ENCODE data around the gene CMTM4.
A peak's percentile ranks its signal among the peaks of the same experiment; 100 is the strongest.
"Not testable (repeated sequence)": the region's sequence is repeated elsewhere in the genome, so short reads cannot be mapped to it uniquely, and the experiment has no call there.

CMTM4 gene

DNA sequence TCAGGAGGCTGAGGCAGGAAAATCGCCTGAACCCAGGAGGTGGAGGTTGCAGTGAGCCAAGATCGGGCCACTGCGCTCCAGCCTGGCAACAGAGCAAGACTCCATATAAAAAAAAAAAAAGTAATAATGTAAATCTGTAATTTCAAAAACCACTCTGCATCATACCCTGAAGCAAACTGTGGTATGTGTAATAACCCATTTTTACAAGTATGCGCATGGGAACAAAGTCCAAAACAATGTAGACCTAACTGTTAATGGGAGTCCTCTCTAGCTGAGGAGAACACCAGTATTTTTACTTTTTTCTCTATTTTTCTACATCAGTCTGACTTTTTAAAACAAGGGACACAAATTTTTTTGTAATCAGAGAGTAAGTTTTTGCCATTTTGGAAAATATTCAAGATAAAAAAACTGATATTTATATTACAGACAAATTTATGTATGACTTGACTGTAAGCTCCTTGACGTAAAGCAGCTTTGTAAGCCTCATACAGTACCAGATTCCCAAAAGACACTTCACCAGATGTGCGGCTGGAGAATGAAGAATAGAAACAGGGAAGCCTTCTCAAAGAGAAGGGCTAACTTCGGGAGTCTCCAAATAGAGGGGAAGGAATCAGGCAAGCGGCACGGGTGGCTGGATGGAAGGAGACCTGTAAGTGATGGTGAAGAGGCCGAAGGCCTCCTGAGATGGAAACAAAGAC, 25.7 kb downstream of the CMTM4 start:
- DNase-seq, result no peak

GRCh38 chr16:66668777-66669444, 27.6 kb downstream of the CMTM4 start:
- DNase-seq, result no peak

DNA sequence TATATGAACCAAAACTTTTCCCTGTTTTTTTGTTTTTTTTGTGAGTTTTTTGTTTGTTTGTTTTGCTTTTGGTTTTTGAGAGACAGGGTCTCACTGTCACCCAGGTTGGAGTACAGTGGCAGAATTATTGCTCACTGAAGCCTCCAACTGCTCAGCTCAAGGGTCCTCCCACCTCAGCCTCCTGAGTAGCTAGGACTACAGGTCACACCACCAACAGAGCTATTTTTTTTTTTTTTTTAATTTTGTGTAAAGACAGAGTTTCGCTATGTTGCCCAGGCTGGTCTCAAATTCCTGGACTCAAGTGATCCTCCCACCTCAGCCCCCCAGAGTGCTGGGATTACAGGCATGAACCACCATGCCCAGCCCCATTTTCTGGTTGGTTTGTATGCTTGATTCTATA, 28.6 kb downstream of the CMTM4 start:
- no peak for DNase-seq

GRCh38 chr16:66662445-66663194, 33.9 kb downstream of the CMTM4 start:
- no peak for DNase-seq

GRCh38 chr16:66661671-66662346, 34.7 kb downstream of the CMTM4 start:
- DNase-seq, result not testable (repeated sequence)

DNA sequence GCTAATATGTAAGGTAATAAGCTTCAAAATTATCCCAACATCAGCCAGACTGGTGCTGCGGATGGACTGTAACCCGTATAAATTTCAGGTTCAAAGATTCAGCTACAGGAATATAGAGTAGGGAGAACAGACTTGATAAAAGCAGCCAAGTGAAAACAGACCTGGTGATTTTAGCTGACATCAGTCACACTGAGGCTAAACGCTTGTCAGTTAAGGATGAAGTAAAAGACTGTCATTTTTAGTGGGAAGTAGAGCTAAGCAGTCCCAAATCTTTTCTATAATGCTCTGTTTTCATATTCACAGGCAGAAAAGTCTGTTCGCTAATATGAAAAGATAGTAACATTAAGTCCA, 35.4 kb downstream of the CMTM4 start:
- DNase-seq, result no peak

DNA sequence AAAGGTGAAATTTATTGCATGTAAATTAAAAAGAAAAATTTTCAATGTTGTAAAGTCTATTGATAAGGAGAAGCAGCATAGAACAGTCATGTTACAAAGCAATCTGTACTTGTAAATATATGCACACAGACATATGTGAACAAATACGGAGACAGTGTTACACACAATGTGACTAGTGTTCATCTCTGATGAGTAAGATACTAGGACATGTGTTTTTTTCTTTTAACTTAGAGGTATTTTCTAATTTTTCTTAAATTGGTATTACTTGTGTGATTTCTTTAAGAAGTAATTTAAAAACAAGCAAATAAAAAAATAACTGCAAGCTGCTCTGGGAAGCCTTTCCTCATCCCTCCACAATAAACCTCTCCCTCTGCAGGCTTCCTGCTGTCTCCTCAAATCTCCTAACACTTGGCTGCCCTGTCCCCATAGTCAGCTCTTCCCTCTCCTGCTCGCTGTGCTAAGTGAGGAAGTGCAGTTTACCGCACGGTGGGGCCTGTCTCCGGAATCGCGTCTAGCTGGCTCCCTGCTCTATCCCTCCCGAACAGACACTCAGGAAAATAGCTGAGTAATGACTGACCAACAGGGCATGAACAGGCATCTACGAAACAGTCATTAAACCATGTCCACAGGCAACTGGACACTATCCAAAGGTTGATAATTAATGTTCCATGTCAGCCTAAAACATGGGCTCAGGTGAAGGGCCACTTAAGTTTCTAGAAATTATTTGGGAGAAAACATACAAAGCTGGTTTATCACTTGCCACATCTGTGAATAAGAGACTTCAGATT, 35.9 kb downstream of the CMTM4 start:
- no peak for DNase-seq

- no peak for DNase-seq
These were observed 37.7 kb downstream of the CMTM4 start for GRCh38 chr16:66658860-66659190.

DNA sequence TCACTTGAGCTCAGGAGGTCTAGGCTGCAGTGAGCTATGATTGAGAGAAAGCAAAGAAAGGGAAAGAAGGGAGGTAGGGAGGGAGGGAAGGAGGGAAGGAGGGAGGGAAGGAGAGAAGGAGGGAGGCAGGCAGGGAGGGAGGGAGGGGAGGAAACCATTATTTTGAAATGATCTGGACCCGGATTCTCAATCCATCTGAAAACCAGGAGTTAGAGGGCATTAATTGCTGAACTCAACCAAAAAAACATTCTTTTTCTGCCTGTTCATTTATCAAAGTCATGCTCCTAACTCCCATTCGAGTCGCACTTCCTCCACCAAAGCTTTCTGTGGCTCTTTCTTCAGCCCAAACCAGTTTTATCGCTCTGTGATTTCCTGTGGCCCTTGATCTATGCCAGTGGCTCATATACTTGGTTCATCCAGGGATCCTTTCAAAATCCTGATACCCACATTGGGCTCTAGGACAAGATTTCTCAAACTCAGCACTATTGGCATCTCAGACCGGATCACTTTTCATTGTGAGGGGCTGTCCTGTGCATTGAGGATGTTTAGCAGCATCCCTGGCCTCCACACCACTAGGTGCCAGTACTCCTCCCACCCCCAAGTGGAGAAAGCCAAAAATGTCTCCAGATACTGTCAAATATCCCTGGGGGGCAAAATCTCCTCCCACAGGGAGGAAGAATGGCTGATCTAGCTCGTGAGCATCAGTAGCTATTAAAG, 38.2 kb downstream of the CMTM4 start:
- DNase-seq, result no peak

GRCh38 chr16:66656547-66656946, 40.0 kb downstream of the CMTM4 start:
- no peak for DNase-seq

- no peak for DNase-seq
These were observed 42.8 kb downstream of the CMTM4 start for GRCh38 chr16:66653581-66654350.

DNA sequence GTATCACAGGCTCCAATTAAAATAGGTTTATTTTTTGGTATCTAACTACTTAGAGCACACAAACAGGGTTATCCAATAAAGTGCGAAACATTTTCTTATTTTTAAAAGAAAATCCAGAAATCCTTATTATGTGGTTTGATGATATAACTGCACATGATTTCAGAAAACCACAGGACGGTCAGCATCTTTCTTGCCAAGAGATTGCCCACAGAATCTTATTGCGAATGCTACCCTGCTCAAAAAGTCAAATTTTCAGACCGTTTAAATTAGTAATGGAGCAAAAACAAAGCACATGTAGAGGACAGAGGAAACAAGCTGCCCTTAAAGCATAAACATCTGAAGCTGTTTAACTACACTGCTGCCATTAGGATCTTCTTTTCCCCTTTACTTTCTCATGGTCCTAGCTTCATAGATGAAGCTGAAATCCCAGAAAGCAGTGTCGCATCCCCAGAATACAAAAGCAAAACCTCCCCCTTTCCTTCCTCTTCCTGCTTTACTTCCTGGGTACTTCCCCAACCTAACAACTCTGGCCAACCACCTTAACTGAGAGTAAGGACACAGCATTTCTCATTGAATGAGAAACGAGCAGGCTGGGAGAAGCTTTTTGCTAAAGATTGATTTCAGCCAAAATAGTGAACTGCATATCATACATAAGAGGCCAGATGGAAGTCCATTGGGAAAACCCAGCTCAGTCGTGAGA, 43.7 kb downstream of the CMTM4 start:
- no peak for DNase-seq

- no peak for DNase-seq
These were observed 44.6 kb downstream of the CMTM4 start for GRCh38 chr16:66651965-66652364.

DNA sequence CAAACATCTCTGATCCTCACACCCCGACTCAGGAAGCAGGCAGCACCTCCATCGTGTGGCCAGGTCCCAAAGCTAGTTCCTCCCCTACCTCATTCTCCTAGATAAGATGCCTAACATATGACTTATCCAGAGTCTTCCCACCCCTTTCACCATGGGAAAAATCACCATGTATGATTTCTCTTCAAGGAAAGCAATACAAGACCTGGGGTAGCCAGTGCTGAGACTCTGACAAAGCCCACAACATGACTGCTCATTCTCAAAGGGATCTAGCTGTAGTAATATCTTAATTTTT, 45.1 kb downstream of the CMTM4 start:
- DNase-seq, result no peak

- peak; percentile 41 to 80 (median 63) for DNase-seq
These were observed 45.7 kb downstream of the CMTM4 start for GRCh38 chr16:66650707-66651473.

DNA sequence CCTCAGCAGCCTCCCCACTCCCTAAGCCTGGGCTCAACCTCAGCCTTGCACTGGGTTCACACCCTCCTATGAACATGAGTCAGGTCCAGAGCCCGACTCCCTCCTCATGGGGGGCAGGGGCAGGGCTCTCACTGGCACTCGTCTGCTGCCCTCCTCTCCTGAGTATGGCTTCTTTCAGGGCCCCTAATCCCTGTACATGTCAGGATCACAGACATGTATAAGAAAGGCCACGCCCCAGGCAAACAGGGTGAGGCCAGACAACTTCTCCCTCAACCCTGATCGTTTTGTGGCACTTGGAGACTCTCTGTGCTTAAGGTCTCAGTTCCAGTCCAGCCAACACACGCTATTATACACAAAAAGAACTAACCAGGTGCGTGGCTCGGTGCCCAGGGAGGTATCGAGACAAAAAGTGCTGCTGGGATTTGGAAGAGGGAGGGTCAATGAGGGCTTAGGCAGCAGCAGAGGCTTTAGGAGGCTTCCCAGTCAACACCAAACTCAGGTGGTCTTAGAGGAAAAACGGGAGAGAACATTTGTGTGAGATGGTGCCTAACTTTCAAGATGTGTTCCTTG, 46.8 kb downstream of the CMTM4 start:
- DNase-seq, result no peak

- DNase-seq, result no peak
These were observed 47.4 kb downstream of the CMTM4 start for GRCh38 chr16:66649167-66649566.

DNA sequence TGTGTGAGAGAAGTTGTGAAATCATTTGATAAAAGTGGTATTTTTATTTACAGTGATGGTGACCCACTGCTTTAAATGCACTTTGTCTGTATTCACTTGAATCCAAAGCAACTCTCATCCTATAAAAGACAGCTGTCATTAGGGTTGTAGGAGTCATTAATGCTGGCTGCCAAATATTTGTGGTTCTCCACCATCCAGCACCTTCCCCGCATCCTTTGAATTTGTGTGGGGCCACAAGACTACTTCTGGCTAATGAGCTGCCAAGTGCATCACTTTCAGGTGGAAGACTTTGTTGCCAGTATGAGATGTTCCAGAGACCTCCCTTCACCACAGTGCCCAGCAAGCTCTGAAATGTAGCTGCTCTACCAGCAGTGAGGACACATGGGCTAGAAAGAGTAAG, 48.7 kb downstream of the CMTM4 start:
- DNase-seq, result no peak

- no peak for DNase-seq
These were observed 55.2 kb downstream of the CMTM4 start for GRCh38 chr16:66641387-66641786.

All from T-helper 1 cell (primary cell).